ENCODE data around the gene LHFPL6. TPM values are rescaled to one million over a fixed set of nuclear protein-coding genes. Genes with fewer than 3 reads are reported as not detected.

LHFPL6 gene
- total and polyA plus RNA-seq, 2 experiments from 2014 or later: 7.8 to 9.5 TPM

GRCh38 chr13:39605677-39606320 is 2.8 kb upstream of the LHFPL6 start:
- no peak for DNase-seq (ENCODE audit: low spot score)
- no peaks in the 10 kb centered on the region for H3F3A ChIP-seq (replicated peaks; ENCODE audit: low read depth)
- no peaks in the 10 kb centered on the region for H4K20me1 ChIP-seq (replicated peaks; ENCODE audit: insufficient read depth)
- TF ChIP-seq NANOG (IDR thresholded peaks at IDR 0.05; ENCODE audit: borderline replicate concordance) (no peak), CREB1 (CRISPR knock-in tag; IDR thresholded peaks at IDR 0.05; ENCODE audit: low read depth) (no peak), POLR2AphosphoS5 (IDR thresholded peaks at IDR 0.05; ENCODE audit: low read depth) (no peak), EZH2 (IDR thresholded peaks at IDR 0.05; ENCODE audit: low read depth, unreplicated experiment) (no peak), ZNF114 (CRISPR knock-in tag; IDR thresholded peaks at IDR 0.05) (no peak), ETS1 (IDR thresholded peaks at IDR 0.05) (no peak), JUNB (IDR thresholded peaks at IDR 0.05; ENCODE audit: unreplicated experiment) (no peak)
- H2AFZ ChIP-seq: no peak overlapping the region
- no peak overlapping the region for H3K4me3 ChIP-seq
- no peak overlapping the region for H3K4me3 Mint-ChIP-seq
- no peaks in the 10 kb centered on the region for H3K9me2 ChIP-seq (ENCODE audit: insufficient read depth)
- no peaks in the 10 kb centered on the region for H3K36me3 ChIP-seq (ENCODE audit: insufficient read depth)
- H3K27ac ChIP-seq (ENCODE audit: low read depth): no peak overlapping the region
- H3K4me1 ChIP-seq (ENCODE audit: insufficient read depth): peaks cover 12% of the 10 kb centered on the region
- no peak for ATAC-seq
- no peaks in the 10 kb centered on the region; the same call in 2 of the 3 replicates for H3K36me3 Mint-ChIP-seq (ENCODE audit: low read depth)
- no peak overlapping the region for H3K4me2 ChIP-seq
- peaks cover 44% of the 10 kb centered on the region for H3K27me3 ChIP-seq (ENCODE audit: insufficient read depth)
- H3K9me3 Mint-ChIP-seq: no peaks in the 10 kb centered on the region; the same call in 2 of the 3 replicates
- H3K4me1 Mint-ChIP-seq: peaks cover 12% of the 10 kb centered on the region
- H3K79me2 ChIP-seq (replicated peaks; ENCODE audit: insufficient read depth): no peaks in the 10 kb centered on the region
- H3K27me3 Mint-ChIP-seq (ENCODE audit: insufficient read depth, low read depth, poor library complexity): peaks cover 26% of the 10 kb centered on the region
- no peak overlapping the region for H3K27ac Mint-ChIP-seq

GRCh38 chr13:39604756-39605155 is 1.8 kb upstream of the LHFPL6 start:
- H3K4me1 Mint-ChIP-seq: peaks cover 17% of the 10 kb centered on the region
- no peak overlapping the region for H2AFZ ChIP-seq
- no peak overlapping the region for H3K4me3 ChIP-seq
- H3K9me3 Mint-ChIP-seq: no peaks in the 10 kb centered on the region; the same call in 2 of the 3 replicates
- H3K79me2 ChIP-seq (replicated peaks; ENCODE audit: insufficient read depth): no peaks in the 10 kb centered on the region
- no peaks in the 10 kb centered on the region for H3F3A ChIP-seq (replicated peaks; ENCODE audit: low read depth)
- peaks cover 45% of the 10 kb centered on the region for H3K27me3 ChIP-seq (ENCODE audit: insufficient read depth)
- no peaks in the 10 kb centered on the region for H3K9me2 ChIP-seq (ENCODE audit: insufficient read depth)
- no peak for ATAC-seq
- H3K27me3 Mint-ChIP-seq (ENCODE audit: insufficient read depth, low read depth, poor library complexity): peaks cover 26% of the 10 kb centered on the region
- H3K4me1 ChIP-seq (ENCODE audit: insufficient read depth): peaks cover 12% of the 10 kb centered on the region
- no peak for DNase-seq (ENCODE audit: low spot score)
- no peak overlapping the region for H3K4me2 ChIP-seq
- no peaks in the 10 kb centered on the region; the same call in 2 of the 3 replicates for H3K36me3 Mint-ChIP-seq (ENCODE audit: low read depth)
- H3K36me3 ChIP-seq (ENCODE audit: insufficient read depth): no peaks in the 10 kb centered on the region
- H4K20me1 ChIP-seq (replicated peaks; ENCODE audit: insufficient read depth): no peaks in the 10 kb centered on the region
- H3K27ac ChIP-seq (ENCODE audit: low read depth): no peak overlapping the region
- H3K4me3 Mint-ChIP-seq: no peak overlapping the region
- no peak overlapping the region for H3K27ac Mint-ChIP-seq
- TF ChIP-seq CREB1 (CRISPR knock-in tag; IDR thresholded peaks at IDR 0.05; ENCODE audit: low read depth) (no peak), EZH2 (IDR thresholded peaks at IDR 0.05; ENCODE audit: low read depth, unreplicated experiment) (no peak), JUNB (IDR thresholded peaks at IDR 0.05; ENCODE audit: unreplicated experiment) (no peak), ETS1 (IDR thresholded peaks at IDR 0.05) (no peak), ZNF114 (CRISPR knock-in tag; IDR thresholded peaks at IDR 0.05) (no peak), EZH2phosphoT487 (IDR thresholded peaks at IDR 0.05; ENCODE audit: unreplicated experiment) (no peak), POLR2AphosphoS5 (IDR thresholded peaks at IDR 0.05; ENCODE audit: low read depth) (no peak)
- TF ChIP-seq, protein P1, sequence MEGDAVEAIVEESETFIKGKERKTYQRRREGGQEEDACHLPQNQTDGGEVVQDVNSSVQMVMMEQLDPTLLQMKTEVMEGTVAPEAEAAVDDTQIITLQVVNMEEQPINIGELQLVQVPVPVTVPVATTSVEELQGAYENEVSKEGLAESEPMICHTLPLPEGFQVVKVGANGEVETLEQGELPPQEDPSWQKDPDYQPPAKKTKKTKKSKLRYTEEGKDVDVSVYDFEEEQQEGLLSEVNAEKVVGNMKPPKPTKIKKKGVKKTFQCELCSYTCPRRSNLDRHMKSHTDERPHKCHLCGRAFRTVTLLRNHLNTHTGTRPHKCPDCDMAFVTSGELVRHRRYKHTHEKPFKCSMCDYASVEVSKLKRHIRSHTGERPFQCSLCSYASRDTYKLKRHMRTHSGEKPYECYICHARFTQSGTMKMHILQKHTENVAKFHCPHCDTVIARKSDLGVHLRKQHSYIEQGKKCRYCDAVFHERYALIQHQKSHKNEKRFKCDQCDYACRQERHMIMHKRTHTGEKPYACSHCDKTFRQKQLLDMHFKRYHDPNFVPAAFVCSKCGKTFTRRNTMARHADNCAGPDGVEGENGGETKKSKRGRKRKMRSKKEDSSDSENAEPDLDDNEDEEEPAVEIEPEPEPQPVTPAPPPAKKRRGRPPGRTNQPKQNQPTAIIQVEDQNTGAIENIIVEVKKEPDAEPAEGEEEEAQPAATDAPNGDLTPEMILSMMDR (conservative IDR thresholded peaks at IDR 0.05; ENCODE audit: low read depth in 2 of 2): no peak
- TF ChIP-seq, protein P2, sequence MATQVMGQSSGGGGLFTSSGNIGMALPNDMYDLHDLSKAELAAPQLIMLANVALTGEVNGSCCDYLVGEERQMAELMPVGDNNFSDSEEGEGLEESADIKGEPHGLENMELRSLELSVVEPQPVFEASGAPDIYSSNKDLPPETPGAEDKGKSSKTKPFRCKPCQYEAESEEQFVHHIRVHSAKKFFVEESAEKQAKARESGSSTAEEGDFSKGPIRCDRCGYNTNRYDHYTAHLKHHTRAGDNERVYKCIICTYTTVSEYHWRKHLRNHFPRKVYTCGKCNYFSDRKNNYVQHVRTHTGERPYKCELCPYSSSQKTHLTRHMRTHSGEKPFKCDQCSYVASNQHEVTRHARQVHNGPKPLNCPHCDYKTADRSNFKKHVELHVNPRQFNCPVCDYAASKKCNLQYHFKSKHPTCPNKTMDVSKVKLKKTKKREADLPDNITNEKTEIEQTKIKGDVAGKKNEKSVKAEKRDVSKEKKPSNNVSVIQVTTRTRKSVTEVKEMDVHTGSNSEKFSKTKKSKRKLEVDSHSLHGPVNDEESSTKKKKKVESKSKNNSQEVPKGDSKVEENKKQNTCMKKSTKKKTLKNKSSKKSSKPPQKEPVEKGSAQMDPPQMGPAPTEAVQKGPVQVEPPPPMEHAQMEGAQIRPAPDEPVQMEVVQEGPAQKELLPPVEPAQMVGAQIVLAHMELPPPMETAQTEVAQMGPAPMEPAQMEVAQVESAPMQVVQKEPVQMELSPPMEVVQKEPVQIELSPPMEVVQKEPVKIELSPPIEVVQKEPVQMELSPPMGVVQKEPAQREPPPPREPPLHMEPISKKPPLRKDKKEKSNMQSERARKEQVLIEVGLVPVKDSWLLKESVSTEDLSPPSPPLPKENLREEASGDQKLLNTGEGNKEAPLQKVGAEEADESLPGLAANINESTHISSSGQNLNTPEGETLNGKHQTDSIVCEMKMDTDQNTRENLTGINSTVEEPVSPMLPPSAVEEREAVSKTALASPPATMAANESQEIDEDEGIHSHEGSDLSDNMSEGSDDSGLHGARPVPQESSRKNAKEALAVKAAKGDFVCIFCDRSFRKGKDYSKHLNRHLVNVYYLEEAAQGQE (IDR thresholded peaks at IDR 0.05; ENCODE audit: unreplicated experiment): no peak

All from GM23338 (cell line).